ENCODE results near the gene IL1RAPL1. TPM values are rescaled to one million over a fixed set of nuclear protein-coding genes. Genes with fewer than 3 reads are reported as not detected.

Gene IL1RAPL1
- total and polyA plus RNA-seq, 5 donors = 0.48 to 3.1 (median 2.4) TPM

DNA sequence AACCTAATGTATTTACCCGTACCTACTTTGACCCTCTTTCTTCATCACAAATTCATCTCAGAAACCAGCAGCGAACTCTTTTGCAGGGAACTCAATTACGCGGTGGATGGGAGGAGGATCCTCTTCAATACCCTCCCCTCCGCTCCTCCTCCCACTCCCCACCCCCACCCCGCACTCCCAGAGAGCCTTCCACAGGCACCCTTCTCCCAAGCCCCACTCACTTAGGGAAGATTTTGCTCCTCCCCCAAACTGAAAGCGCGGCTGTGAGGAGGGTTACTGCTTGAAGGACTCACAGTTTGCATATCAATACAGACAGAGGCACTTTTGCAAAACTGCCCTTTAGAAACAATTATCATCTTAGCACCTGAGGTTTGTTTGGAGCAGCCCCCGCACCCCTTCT is 960 bp upstream of the IL1RAPL1 start:
- 3% methylated on average over 9 of the region's 9 CpGs for WGBS
- DNase-seq = peak in 2 of 3 donors; percentile 33 to 54
- intact Hi-C loops (cut with DNase I) = loop anchor here in 1 of 4 donors (5.0 kb wide), 1 partner anchor 456 kb away; no protein-coding TSS in a partner anchor
- Histone ChIP-seq H3K9me3 (ENCODE audit: control insufficient read depth, low read length) (no peaks in the 10 kb centered on the region), H3K4me1 (ENCODE audit: control insufficient read depth, insufficient read depth, low read length) (no peaks in the 10 kb centered on the region), H3K27me3 (ENCODE audit: control insufficient read depth, insufficient read depth) (no peaks in the 10 kb centered on the region), H3K4me3 (ENCODE audit: low read length) (peak overlapping the region; percentile 58), H3K27ac (ENCODE audit: low read length) (no peak overlapping the region)
- peak; percentile 75 to 78 for ATAC-seq

DNA sequence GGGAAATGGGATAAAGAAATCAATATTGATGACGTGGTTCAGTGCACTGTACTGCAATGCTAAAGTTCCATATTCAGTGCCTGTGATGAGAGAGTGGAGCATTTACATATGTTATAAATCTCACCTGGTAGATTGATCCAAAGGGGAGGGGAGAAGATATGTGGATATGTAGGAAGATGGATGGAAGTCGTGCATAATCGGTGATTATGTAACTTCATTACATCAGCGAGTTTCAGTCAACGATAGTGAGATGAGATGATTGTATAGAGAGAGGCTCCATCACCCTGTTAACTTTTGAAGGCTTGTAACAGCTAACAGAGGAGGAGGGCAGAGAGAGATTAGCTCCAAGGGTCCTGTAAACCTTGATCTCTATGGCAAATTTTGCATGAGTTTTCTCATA is 1.8 kb downstream of the IL1RAPL1 start:
- no peak for DNase-seq
- H3K4me1 ChIP-seq (ENCODE audit: control insufficient read depth, insufficient read depth, low read length) = no peaks in the 10 kb centered on the region
- no peaks in the 10 kb centered on the region for H3K27me3 ChIP-seq (ENCODE audit: control insufficient read depth, insufficient read depth)
- peak overlapping the region; percentile 10 for H3K27ac ChIP-seq (ENCODE audit: low read length)
- intact Hi-C loops (cut with DNase I) = loop anchor here in 1 of 4 donors (5.0 kb wide), 1 partner anchor 453 kb away; no protein-coding TSS in a partner anchor
- no peak for ATAC-seq
- H3K9me3 ChIP-seq (ENCODE audit: control insufficient read depth, low read length) = no peaks in the 10 kb centered on the region
- 25% methylated on average over 5 of the region's 5 CpGs for WGBS
- peak overlapping the region; percentile 58 for H3K4me3 ChIP-seq (ENCODE audit: low read length)

GRCh38 chrX:28590396-28590795 is 3.1 kb downstream of the IL1RAPL1 start:
- Histone ChIP-seq H3K27me3 (ENCODE audit: control insufficient read depth, insufficient read depth) (no peaks in the 10 kb centered on the region), H3K4me1 (ENCODE audit: control insufficient read depth, insufficient read depth, low read length) (no peaks in the 10 kb centered on the region), H3K4me3 (ENCODE audit: low read length) (peak overlapping the region; percentile 58), H3K27ac (ENCODE audit: low read length) (no peak overlapping the region), H3K9me3 (ENCODE audit: control insufficient read depth, low read length) (no peaks in the 10 kb centered on the region)
- WGBS = 10% methylated on average over 2 of the region's 2 CpGs
- intact Hi-C loops (cut with DNase I) = no loop called here
- DNase-seq (no peak), ATAC-seq (peak in 1 of 2 donors; percentile 62)

DNA sequence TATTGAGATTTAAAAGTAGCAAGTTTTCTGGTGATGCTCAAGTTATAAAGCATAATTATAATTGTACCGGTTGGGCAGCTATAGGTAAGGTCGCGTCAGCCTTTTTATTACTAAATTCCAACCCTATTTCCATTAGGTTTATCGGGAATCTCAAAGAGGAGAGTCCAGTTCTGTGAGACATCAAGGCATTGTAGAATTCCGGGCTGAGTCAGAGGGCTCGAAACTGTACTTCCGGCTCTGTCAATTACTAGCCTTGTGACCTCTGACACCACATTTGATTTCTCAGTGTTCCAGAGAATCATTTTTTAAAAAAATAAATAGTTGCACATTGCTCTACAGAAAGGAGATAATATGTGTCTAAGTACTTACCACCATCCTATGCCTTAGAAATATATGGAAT is 4.3 kb downstream of the IL1RAPL1 start:
- DNase-seq (no peak), ATAC-seq (no peak)
- Histone ChIP-seq H3K4me1 (ENCODE audit: control insufficient read depth, insufficient read depth, low read length) (no peaks in the 10 kb centered on the region), H3K4me3 (ENCODE audit: low read length) (peak overlapping the region; percentile 28), H3K27me3 (ENCODE audit: control insufficient read depth, insufficient read depth) (no peaks in the 10 kb centered on the region), H3K9me3 (ENCODE audit: control insufficient read depth, low read length) (no peaks in the 10 kb centered on the region), H3K27ac (ENCODE audit: low read length) (no peak overlapping the region)
- intact Hi-C loops (cut with DNase I) = no loop called here
- WGBS = 29% methylated on average over 7 of the region's 7 CpGs

DNA sequence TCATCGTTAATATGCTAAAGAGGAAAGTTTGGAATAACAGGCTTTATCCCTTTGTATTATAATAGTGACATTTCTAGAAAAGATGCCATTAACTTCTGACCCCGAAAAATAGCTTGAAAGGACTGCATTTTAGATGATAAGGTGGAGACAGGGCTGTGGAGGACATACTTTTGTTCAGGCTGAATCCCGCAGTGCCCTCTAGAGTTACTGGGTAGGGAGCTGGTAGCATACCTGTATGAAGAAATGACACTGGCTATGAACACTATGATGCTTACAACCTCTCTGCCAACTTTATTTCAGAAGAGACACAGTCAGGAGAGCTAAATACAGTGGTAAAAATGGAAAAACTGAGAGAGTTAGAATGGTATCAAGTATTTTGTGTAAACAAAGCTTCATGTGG is 8.1 kb downstream of the IL1RAPL1 start:
- H3K4me1 ChIP-seq (ENCODE audit: control insufficient read depth, insufficient read depth, low read length) = no peaks in the 10 kb centered on the region
- H3K4me3 ChIP-seq (ENCODE audit: low read length) = no peak overlapping the region
- no peaks in the 10 kb centered on the region for H3K9me3 ChIP-seq (ENCODE audit: control insufficient read depth, low read length)
- intact Hi-C loops (cut with DNase I) = no loop called here
- ATAC-seq (no peak), DNase-seq (no peak)
- no peak overlapping the region for H3K27ac ChIP-seq (ENCODE audit: low read length)
- no peaks in the 10 kb centered on the region for H3K27me3 ChIP-seq (ENCODE audit: control insufficient read depth, insufficient read depth)
- 84% methylated on average over 3 of the region's 3 CpGs for WGBS

GRCh38 chrX:28599957-28600356 is 12.7 kb downstream of the IL1RAPL1 start:
- ATAC-seq (no peak), DNase-seq (no peak)
- Histone ChIP-seq H3K4me3 (ENCODE audit: low read length) (no peak overlapping the region), H3K4me1 (ENCODE audit: control insufficient read depth, insufficient read depth, low read length) (no peaks in the 10 kb centered on the region), H3K27ac (ENCODE audit: low read length) (no peak overlapping the region), H3K27me3 (ENCODE audit: control insufficient read depth, insufficient read depth) (no peaks in the 10 kb centered on the region), H3K9me3 (ENCODE audit: control insufficient read depth, low read length) (no peaks in the 10 kb centered on the region)
- WGBS = 74% methylated on average over 6 of the region's 6 CpGs
- intact Hi-C loops (cut with DNase I) = no loop called here

GRCh38 chrX:28609003-28609402 is 21.8 kb downstream of the IL1RAPL1 start:
- H3K4me3 ChIP-seq (ENCODE audit: low read length) = no peak overlapping the region
- H3K4me1 ChIP-seq (ENCODE audit: control insufficient read depth, insufficient read depth, low read length) = no peaks in the 10 kb centered on the region
- H3K27me3 ChIP-seq (ENCODE audit: control insufficient read depth, insufficient read depth) = no peaks in the 10 kb centered on the region
- no peak for ATAC-seq
- no peak overlapping the region for H3K27ac ChIP-seq (ENCODE audit: low read length)
- DNase-seq = no peak
- 93% methylated on average over 2 of the region's 2 CpGs for WGBS
- intact Hi-C loops (cut with DNase I) = no loop called here
- no peaks in the 10 kb centered on the region for H3K9me3 ChIP-seq (ENCODE audit: control insufficient read depth, low read length)

- Histone ChIP-seq H3K4me3 (ENCODE audit: low read length) (no peak overlapping the region), H3K9me3 (ENCODE audit: control insufficient read depth, low read length) (no peaks in the 10 kb centered on the region), H3K27me3 (ENCODE audit: control insufficient read depth, insufficient read depth) (no peaks in the 10 kb centered on the region), H3K27ac (ENCODE audit: low read length) (peak overlapping the region; percentile 27), H3K4me1 (ENCODE audit: control insufficient read depth, insufficient read depth, low read length) (no peaks in the 10 kb centered on the region)
- WGBS = 51% methylated on average over 5 of the region's 5 CpGs
- intact Hi-C loops (cut with DNase I) = no loop called here
- peak; percentile 28 to 58 (median 57) for DNase-seq
- peak; percentile 50 to 62 for ATAC-seq
Measured at GRCh38 chrX:28609917-28610613, 22.8 kb downstream of the IL1RAPL1 start.

GRCh38 chrX:28610746-28611145 is 23.5 kb downstream of the IL1RAPL1 start:
- no peaks in the 10 kb centered on the region for H3K4me1 ChIP-seq (ENCODE audit: control insufficient read depth, insufficient read depth, low read length)
- 72% methylated on average over 4 of the region's 4 CpGs for WGBS
- H3K27me3 ChIP-seq (ENCODE audit: control insufficient read depth, insufficient read depth) = no peaks in the 10 kb centered on the region
- intact Hi-C loops (cut with DNase I) = no loop called here
- no peak for DNase-seq
- H3K9me3 ChIP-seq (ENCODE audit: control insufficient read depth, low read length) = no peaks in the 10 kb centered on the region
- no peak for ATAC-seq
- H3K27ac ChIP-seq (ENCODE audit: low read length) = peak overlapping the region; percentile 58
- H3K4me3 ChIP-seq (ENCODE audit: low read length) = no peak overlapping the region

- Histone ChIP-seq H3K4me1 (ENCODE audit: control insufficient read depth, insufficient read depth, low read length) (no peaks in the 10 kb centered on the region), H3K4me3 (ENCODE audit: low read length) (no peak overlapping the region), H3K9me3 (ENCODE audit: control insufficient read depth, low read length) (no peaks in the 10 kb centered on the region), H3K27me3 (ENCODE audit: control insufficient read depth, insufficient read depth) (no peaks in the 10 kb centered on the region), H3K27ac (ENCODE audit: low read length) (peak overlapping the region; percentile 51)
- DNase-seq = no peak
- intact Hi-C loops (cut with DNase I) = no loop called here
- peak; percentile 40 to 88 for ATAC-seq
- WGBS = 24% methylated on average over 1 of the region's 1 CpG
Measured at GRCh38 chrX:28613558-28613957, 26.3 kb downstream of the IL1RAPL1 start.

DNA sequence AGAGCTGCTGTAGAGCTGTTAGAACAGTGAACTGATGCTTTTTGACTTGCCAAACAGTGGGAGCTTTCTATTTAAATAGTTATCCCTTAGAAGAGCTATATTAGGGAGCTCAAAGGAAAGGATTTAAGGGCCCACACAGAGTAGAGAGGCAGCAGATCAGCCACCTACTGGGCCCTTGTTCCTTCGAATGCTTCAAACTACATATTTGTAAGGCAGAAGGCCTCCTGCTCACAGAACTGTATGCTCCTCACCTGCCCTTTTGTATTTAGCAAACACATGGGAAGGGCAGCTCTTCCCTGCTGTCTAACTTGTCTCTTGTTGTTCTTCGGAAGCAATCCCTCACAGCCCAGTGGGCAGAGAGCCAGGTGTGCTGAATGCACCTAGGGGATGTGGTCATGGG is 38.0 kb downstream of the IL1RAPL1 start:
- Histone ChIP-seq H3K27me3 (ENCODE audit: control insufficient read depth, insufficient read depth) (no peaks in the 10 kb centered on the region), H3K4me1 (ENCODE audit: control insufficient read depth, insufficient read depth, low read length) (no peaks in the 10 kb centered on the region), H3K27ac (ENCODE audit: low read length) (no peak overlapping the region), H3K9me3 (ENCODE audit: control insufficient read depth, low read length) (no peaks in the 10 kb centered on the region), H3K4me3 (ENCODE audit: low read length) (no peak overlapping the region)
- WGBS = 58% methylated on average over 2 of the region's 2 CpGs
- intact Hi-C loops (cut with DNase I) = no loop called here
- ATAC-seq (no peak), DNase-seq (peak in 1 of 3 donors; percentile 38)

Data from right cardiac atrium (tissue), 5 donors.